H9 (cell line): ENCODE measurements around the gene MYBPC3. TPM values are rescaled to one million over a fixed set of nuclear protein-coding genes. Genes with fewer than 3 reads are reported as not detected.

ENCODE experiments used
- DNase-seq: peaks from one replicate; pipeline ENCODE4 v3.0.0-alpha.2; 2017
- H2AFZ ChIP-seq: one replicate; pipeline ENCODE4 v1.6.1; 2013; ENCODE audit warnings: mild to moderate bottlenecking, low read length, control low read depth, moderate library complexity
- H2AK5ac ChIP-seq: 2 replicates; pipeline ENCODE4 v1.6.1; 2013; ENCODE audit warnings: low read length, control low read depth, mixed read lengths; ENCODE audit not compliant: insufficient read length
- H2BK120ac ChIP-seq: one replicate; pipeline ENCODE4 v1.6.1; 2013; ENCODE audit warnings: low read depth, mild to moderate bottlenecking, low read length, control low read depth, inconsistent platforms; ENCODE audit not compliant: poor library complexity, severe bottlenecking
- H2BK12ac ChIP-seq: 2 replicates; pipeline ENCODE4 v1.6.1; 2013; ENCODE audit warnings: low read length, control low read depth, mixed read lengths, low read depth; ENCODE audit not compliant: insufficient read length
- H2BK15ac ChIP-seq: 2 replicates; pipeline ENCODE4 v1.6.1; 2013; ENCODE audit warnings: low read depth, low read length, control low read depth
- H2BK20ac ChIP-seq: one replicate; pipeline ENCODE4 v1.6.1; 2013; ENCODE audit warnings: low read depth, mild to moderate bottlenecking, low read length, control low read depth, inconsistent platforms; ENCODE audit not compliant: poor library complexity, severe bottlenecking
- H2BK5ac ChIP-seq: 2 replicates; pipeline ENCODE4 v1.6.1; 2013; ENCODE audit warnings: low read length, control low read depth, mixed read lengths; ENCODE audit not compliant: insufficient read length
- H3K14ac ChIP-seq: 2 replicates; pipeline ENCODE4 v1.6.1; 2013; ENCODE audit warnings: low read length, control low read depth; ENCODE audit not compliant: insufficient read depth
- H3K18ac ChIP-seq: 2 replicates; pipeline ENCODE4 v1.6.1; 2013; ENCODE audit warnings: low read depth, mild to moderate bottlenecking, mixed read lengths, low read length, control low read depth; ENCODE audit not compliant: insufficient read length
- H3K23ac ChIP-seq: 2 replicates; pipeline ENCODE4 v1.6.1; 2013; ENCODE audit warnings: low read length, control low read depth, mixed read lengths, low read depth; ENCODE audit not compliant: insufficient read length
- H3K23me2 ChIP-seq: 2 replicates; pipeline ENCODE4 v1.6.1; 2013; ENCODE audit warnings: low read depth, mild to moderate bottlenecking, mixed read lengths, low read length, control low read depth; ENCODE audit not compliant: insufficient read length, poor library complexity, severe bottlenecking
- H3K27ac ChIP-seq: 2 replicates; pipeline ENCODE4 v1.5.1; 2013; ENCODE audit warnings: low read length, control low read depth, mixed read lengths, low read depth; ENCODE audit not compliant: insufficient read length
- H3K27me3 ChIP-seq: 2 replicates; pipeline ENCODE4 v1.6.1; 2013; ENCODE audit warnings: low read length, control low read depth, inconsistent platforms; ENCODE audit not compliant: insufficient read depth
- H3K4ac ChIP-seq: 2 replicates; pipeline ENCODE4 v1.6.1; 2013; ENCODE audit warnings: low read depth, mild to moderate bottlenecking, control low read depth, inconsistent platforms, low read length, moderate library complexity
- H3K4me1 ChIP-seq: 2 replicates; pipeline ENCODE4 v1.6.1; 2013; ENCODE audit warnings: low read length, control low read depth, inconsistent platforms; ENCODE audit not compliant: insufficient read depth
- H3K4me2 ChIP-seq: 2 replicates; pipeline ENCODE4 v1.6.1; 2013; ENCODE audit warnings: low read length, control low read depth, mixed read lengths; ENCODE audit not compliant: insufficient read length, insufficient read depth
- H3K56ac ChIP-seq: 2 replicates; pipeline ENCODE4 v1.6.1; 2013; ENCODE audit warnings: low read depth, mild to moderate bottlenecking, mixed read lengths, low read length, control low read depth; ENCODE audit not compliant: insufficient read length
- H3K79me1 ChIP-seq: 2 replicates; pipeline ENCODE4 v1.6.1; 2013; ENCODE audit warnings: low read depth, mild to moderate bottlenecking, moderate library complexity, low read length, control low read depth, inconsistent platforms; ENCODE audit not compliant: insufficient read depth, poor library complexity, severe bottlenecking
- H3K79me2 ChIP-seq: 2 replicates; pipeline ENCODE4 v1.6.1; 2013; ENCODE audit warnings: low read length, control low read depth, inconsistent platforms; ENCODE audit not compliant: insufficient read depth
- H3K9ac ChIP-seq: 2 replicates; pipeline ENCODE4 v1.6.1; 2013; ENCODE audit warnings: low read length, control low read depth, mixed read lengths; ENCODE audit not compliant: insufficient read length; ENCODE audit errors: extremely low read depth
- H3K9me3 ChIP-seq: one replicate; pipeline ENCODE4 v1.6.1; 2013; ENCODE audit warnings: low read depth, low read length, inconsistent platforms; ENCODE audit not compliant: control insufficient read depth
- H3T11ph ChIP-seq: one replicate; pipeline ENCODE4 v1.6.1; 2013; ENCODE audit warnings: mild to moderate bottlenecking, low read length, control low read depth, inconsistent platforms
- H4K20me1 ChIP-seq: one replicate; pipeline ENCODE4 v1.6.1; 2013; ENCODE audit not compliant: control insufficient read depth, insufficient read length, insufficient read depth
- H4K5ac ChIP-seq: 2 replicates; pipeline ENCODE4 v1.6.1; 2013; ENCODE audit warnings: low read depth, mild to moderate bottlenecking, mixed read lengths, low read length, control low read depth; ENCODE audit not compliant: insufficient read length
- H4K8ac ChIP-seq: replicated peaks from 2 replicates; pipeline ENCODE4 v1.6.1; 2013; ENCODE audit warnings: low read length, control low read depth, mixed read lengths, low read depth; ENCODE audit not compliant: insufficient read length
- H4K91ac ChIP-seq: 2 replicates; pipeline ENCODE4 v1.6.1; 2013; ENCODE audit warnings: low read depth, mild to moderate bottlenecking, moderate library complexity, mixed read lengths, low read length, control low read depth; ENCODE audit not compliant: insufficient read length
- H3K27ac Mint-ChIP-seq, 3 experiments: 2 replicates in 2 of 3; 3 replicates in 1 of 3; pipeline ENCODE4 v1.8.0; 2020 to 2021; ENCODE audit warnings: mixed read lengths in 3 of 3, mild to moderate bottlenecking in 1 of 3, moderate library complexity in 1 of 3
- H3K27me3 Mint-ChIP-seq: 2 replicates; pipeline ENCODE4 v1.8.0; 2021; ENCODE audit warnings: low read depth, mild to moderate bottlenecking, moderate library complexity, mixed read lengths
- H3K36me3 Mint-ChIP-seq, 3 experiments: 2 replicates in 2 of 3; 3 replicates in 1 of 3; pipeline ENCODE4 v1.8.0; 2020 to 2021; ENCODE audit warnings: low read depth in 3 of 3, mixed read lengths in 3 of 3; ENCODE audit not compliant: insufficient read depth in 1 of 3
- H3K4me1 Mint-ChIP-seq, 2 experiments: 2 replicates each; pipeline ENCODE4 v1.8.0; 2020; ENCODE audit warnings: mixed read lengths in 2 of 2
- H3K4me3 Mint-ChIP-seq, 2 experiments: 2 replicates in 1 of 2; 3 replicates in 1 of 2; pipeline ENCODE4 v1.8.0; 2020 to 2021; ENCODE audit warnings: mild to moderate bottlenecking in 2 of 2, mixed read lengths in 2 of 2, moderate library complexity in 1 of 2
- H3K9me3 Mint-ChIP-seq, 2 experiments: 2 replicates in 1 of 2; 3 replicates in 1 of 2; pipeline ENCODE4 v1.8.0; 2020; ENCODE audit warnings: mild to moderate bottlenecking in 2 of 2, mixed read lengths in 2 of 2, moderate library complexity in 1 of 2
- WGBS: extraction: QIAGEN DNeasy Blood & Tissue Kit; methylation state at CpG from one replicate; pipeline ENCODE4 v1.1.7; 2013; ENCODE audit warnings: missing lambda C conversion rate, low lambda C conversion rate, mixed read lengths; ENCODE audit not compliant: insufficient read length; ENCODE audit errors: extremely low coverage; 5-methylcytosine and 5-hydroxymethylcytosine counted together
- total RNA-seq: library from RNA; stranded (reverse); gene quantifications from 2 replicates; pipeline ENCODE4 v1.2.1, GENCODE V29; 2021
- TF ChIP-seq, protein P1 (sequence below): fragments of 200-600 bp; sonication (generic); conservative IDR thresholded peaks from 3 replicates; pipeline ENCODE4 v1.8.0; 2021; ENCODE audit warnings: antibody characterized with exemption, mild to moderate bottlenecking

MYBPC3 gene
- total RNA-seq, 1 experiment from 2014 or later, result not detected

DNA sequence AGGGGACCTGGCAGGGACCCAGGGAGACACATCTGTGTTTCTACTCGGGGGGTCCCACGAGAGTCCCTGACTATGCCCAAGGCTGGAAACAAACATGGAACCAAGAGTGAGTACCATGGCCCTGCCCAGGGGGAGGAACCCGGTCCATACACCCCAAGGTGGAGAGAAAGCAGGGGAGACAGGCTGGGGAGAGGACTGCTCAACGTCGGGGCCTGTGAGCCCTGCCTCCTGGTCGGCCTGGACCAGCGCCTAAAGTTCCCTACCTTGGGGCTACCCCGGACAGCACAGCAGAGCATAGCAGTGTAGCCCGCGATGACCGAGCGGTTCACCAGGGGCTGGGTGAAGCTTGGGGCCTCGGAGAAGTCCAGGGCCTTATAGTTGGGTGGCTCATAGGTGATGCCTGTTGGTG, 20.2 kb downstream of the MYBPC3 start:
- Histone ChIP-seq H4K20me1 (no peaks in the 10 kb centered on the region), H2BK5ac (no peak overlapping the region), H2BK12ac (no peak overlapping the region), H3T11ph (no peak overlapping the region), H3K4me1 (no peaks in the 10 kb centered on the region), H3K23ac (no peak overlapping the region), H2BK15ac (no peak overlapping the region), H3K9me3 (no peaks in the 10 kb centered on the region), H2AK5ac (no peak overlapping the region), H4K8ac (no peak overlapping the region), H3K79me2 (no peaks in the 10 kb centered on the region), H2BK20ac (no peak overlapping the region), H4K91ac (no peak overlapping the region), H3K18ac (no peak overlapping the region), H3K79me1 (no peaks in the 10 kb centered on the region), H3K4ac (no peak overlapping the region), H3K9ac (no peak overlapping the region), H2BK120ac (no peak overlapping the region), H2AFZ (no peak overlapping the region), H3K56ac (no peak overlapping the region), H3K14ac (no peak overlapping the region), H3K4me2 (no peak overlapping the region), H3K27ac (no peak overlapping the region), H3K27me3 (no peaks in the 10 kb centered on the region), H3K23me2 (no peaks in the 10 kb centered on the region), H4K5ac (no peak overlapping the region)
- Mint-ChIP-seq H3K4me1 (no peaks in the 10 kb centered on the region), H3K36me3 (peaks cover 2 to 23% (median 15%) of the 10 kb centered on the region in 3 experiments; a peak in 6 of 7 replicates), H3K27ac (peak overlapping the region in 2 of 3 experiments; percentile 53 to 66; a peak in 4 of 7 replicates), H3K9me3 (no peaks in the 10 kb centered on the region), H3K4me3 (no peak overlapping the region), H3K27me3 (no peaks in the 10 kb centered on the region)
- no peak for DNase-seq
- no CpG with 5 or more reads among the region's 13 CpGs for WGBS
- TF ChIP-seq, protein P1, sequence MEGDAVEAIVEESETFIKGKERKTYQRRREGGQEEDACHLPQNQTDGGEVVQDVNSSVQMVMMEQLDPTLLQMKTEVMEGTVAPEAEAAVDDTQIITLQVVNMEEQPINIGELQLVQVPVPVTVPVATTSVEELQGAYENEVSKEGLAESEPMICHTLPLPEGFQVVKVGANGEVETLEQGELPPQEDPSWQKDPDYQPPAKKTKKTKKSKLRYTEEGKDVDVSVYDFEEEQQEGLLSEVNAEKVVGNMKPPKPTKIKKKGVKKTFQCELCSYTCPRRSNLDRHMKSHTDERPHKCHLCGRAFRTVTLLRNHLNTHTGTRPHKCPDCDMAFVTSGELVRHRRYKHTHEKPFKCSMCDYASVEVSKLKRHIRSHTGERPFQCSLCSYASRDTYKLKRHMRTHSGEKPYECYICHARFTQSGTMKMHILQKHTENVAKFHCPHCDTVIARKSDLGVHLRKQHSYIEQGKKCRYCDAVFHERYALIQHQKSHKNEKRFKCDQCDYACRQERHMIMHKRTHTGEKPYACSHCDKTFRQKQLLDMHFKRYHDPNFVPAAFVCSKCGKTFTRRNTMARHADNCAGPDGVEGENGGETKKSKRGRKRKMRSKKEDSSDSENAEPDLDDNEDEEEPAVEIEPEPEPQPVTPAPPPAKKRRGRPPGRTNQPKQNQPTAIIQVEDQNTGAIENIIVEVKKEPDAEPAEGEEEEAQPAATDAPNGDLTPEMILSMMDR, result no peak
